Stomach smooth muscle (tissue), 2 donors: ENCODE measurements around the gene ATRNL1.

Experiments
- H3K27ac ChIP-seq: one replicate; pipeline ENCODE4 v1.7.0; 2013; ENCODE audit warnings: mild to moderate bottlenecking, low read length, inconsistent platforms
- H3K27me3 ChIP-seq, 2 donors: one replicate each; pipeline ENCODE4 v1.7.0; 2013; ENCODE audit warnings: low read length in 2 of 2; ENCODE audit not compliant: insufficient read depth in 2 of 2, control insufficient read depth in 1 of 2
- H3K36me3 ChIP-seq, 2 donors: one replicate each; pipeline ENCODE4 v1.7.0; 2013; ENCODE audit warnings: low read length in 2 of 2; ENCODE audit not compliant: control insufficient read depth in 2 of 2, insufficient read depth in 2 of 2
- H3K4me1 ChIP-seq: one replicate; pipeline ENCODE4 v1.7.0; 2013; ENCODE audit warnings: low read length; ENCODE audit not compliant: control insufficient read depth, insufficient read depth
- H3K4me3 ChIP-seq, 2 donors: one replicate each; pipeline ENCODE4 v1.7.0; 2013; ENCODE audit warnings: low read length in 2 of 2
- H3K9ac ChIP-seq, 2 donors: one replicate each; pipeline ENCODE4 v1.7.0; 2013; ENCODE audit warnings: low read length in 2 of 2, mild to moderate bottlenecking in 1 of 2
- H3K9me3 ChIP-seq, 2 donors: one replicate each; pipeline ENCODE4 v1.7.0; 2013; ENCODE audit warnings: low read length in 2 of 2; ENCODE audit not compliant: control insufficient read depth in 2 of 2
- donor health status: healthy.
- donor health status: Pancreatic carcinoma.

The ATRNL1 gene

DNA sequence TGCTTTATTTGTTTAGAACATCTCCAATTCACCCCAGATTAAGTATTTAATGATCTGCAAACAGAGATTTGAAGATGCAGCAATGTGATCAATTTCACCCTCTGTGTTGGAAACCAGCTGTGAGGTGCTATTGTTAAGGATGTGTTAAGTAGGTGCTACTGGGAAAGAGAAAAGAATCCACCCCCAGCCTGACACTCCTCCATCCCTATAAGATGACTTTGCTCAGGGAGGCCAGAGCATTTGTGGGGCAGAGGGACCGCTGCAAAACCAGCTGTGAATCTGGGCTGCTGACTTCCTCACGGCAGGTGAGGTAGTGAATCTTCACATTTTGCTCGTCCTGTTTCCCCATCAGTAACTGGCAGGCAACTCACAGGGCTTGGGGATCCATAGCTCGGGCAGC, 882.3 kb downstream of the ATRNL1 start:
- no peak overlapping the region for H3K4me3 ChIP-seq
- H3K36me3 ChIP-seq, result no peaks in the 10 kb centered on the region
- H3K9me3 ChIP-seq, result no peaks in the 10 kb centered on the region
- no peak overlapping the region for H3K27ac ChIP-seq
- H3K27me3 ChIP-seq, result no peaks in the 10 kb centered on the region
- peaks cover 8% of the 10 kb centered on the region for H3K4me1 ChIP-seq
- H3K9ac ChIP-seq, result no peak overlapping the region

DNA sequence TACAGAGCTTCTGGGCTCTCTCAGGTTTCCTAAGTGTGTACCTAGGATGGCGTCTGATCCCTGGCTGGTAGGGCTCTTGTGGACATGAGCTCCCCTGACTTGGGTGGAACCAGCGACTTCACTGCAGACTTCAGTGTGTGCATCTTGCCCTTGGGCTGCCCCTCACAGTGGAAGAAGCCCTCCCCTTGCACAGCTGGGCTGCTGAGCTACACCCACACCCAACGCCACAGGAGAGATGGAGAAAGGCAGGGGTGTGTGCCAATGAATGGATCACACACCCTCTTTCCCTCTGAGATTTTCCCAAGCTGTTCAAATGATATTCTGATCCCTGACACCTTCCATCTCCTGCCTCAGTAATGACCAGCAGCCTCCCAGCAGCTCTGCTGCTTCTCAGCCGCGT, 883.2 kb downstream of the ATRNL1 start:
- peaks cover 9% of the 10 kb centered on the region for H3K4me1 ChIP-seq
- H3K4me3 ChIP-seq, result no peak overlapping the region
- no peaks in the 10 kb centered on the region for H3K9me3 ChIP-seq
- no peak overlapping the region for H3K27ac ChIP-seq
- no peaks in the 10 kb centered on the region for H3K27me3 ChIP-seq
- H3K9ac ChIP-seq, result no peak overlapping the region
- H3K36me3 ChIP-seq, result no peaks in the 10 kb centered on the region

DNA sequence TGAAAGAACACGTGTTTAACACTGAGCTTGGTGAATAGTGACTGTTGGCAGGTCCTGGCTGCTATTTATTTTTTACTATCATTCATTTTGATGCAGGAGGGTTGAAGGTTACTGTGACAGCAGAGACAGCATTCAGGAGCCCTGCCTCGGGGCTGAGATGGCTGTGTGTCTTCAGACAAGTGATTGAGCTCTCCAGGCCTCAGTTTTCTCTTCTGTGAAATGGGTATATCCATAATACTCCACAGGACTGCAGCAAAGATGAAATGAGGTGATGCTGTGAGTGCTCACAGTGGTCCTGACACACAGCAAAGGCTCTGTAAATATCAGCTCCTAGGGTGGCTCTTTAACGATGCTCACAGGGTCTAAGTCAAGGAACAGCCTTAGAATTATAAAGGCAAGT, 884.7 kb downstream of the ATRNL1 start:
- no peak overlapping the region for H3K4me3 ChIP-seq
- no peaks in the 10 kb centered on the region for H3K9me3 ChIP-seq
- H3K36me3 ChIP-seq, result no peaks in the 10 kb centered on the region
- no peak overlapping the region for H3K27ac ChIP-seq
- H3K27me3 ChIP-seq, result no peaks in the 10 kb centered on the region
- H3K4me1 ChIP-seq, result peaks cover 9% of the 10 kb centered on the region
- no peak overlapping the region for H3K9ac ChIP-seq

DNA sequence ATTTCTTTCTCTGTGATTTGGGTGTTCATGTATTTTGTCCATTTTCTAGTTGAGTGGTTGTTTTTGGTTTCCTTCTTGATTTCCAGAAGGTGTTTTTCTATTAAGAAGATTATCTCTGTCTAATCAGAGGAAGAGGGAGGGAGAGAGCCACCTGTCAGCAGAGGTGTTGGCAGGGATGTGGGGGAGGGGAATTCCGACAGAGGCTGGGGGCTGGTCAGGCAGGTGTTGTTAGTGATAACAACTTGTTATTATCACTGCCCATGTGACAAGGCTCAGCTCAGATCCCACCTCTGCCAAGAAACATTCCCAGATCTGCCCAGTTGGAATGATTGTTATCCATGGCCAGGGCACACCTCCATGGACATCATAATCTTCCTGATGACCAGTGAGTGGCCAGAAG, 886.4 kb downstream of the ATRNL1 start:
- Histone ChIP-seq H3K9me3 (no peaks in the 10 kb centered on the region), H3K36me3 (no peaks in the 10 kb centered on the region), H3K4me1 (peaks cover 6% of the 10 kb centered on the region), H3K9ac (no peak overlapping the region), H3K27me3 (no peaks in the 10 kb centered on the region), H3K27ac (no peak overlapping the region), H3K4me3 (no peak overlapping the region)

DNA sequence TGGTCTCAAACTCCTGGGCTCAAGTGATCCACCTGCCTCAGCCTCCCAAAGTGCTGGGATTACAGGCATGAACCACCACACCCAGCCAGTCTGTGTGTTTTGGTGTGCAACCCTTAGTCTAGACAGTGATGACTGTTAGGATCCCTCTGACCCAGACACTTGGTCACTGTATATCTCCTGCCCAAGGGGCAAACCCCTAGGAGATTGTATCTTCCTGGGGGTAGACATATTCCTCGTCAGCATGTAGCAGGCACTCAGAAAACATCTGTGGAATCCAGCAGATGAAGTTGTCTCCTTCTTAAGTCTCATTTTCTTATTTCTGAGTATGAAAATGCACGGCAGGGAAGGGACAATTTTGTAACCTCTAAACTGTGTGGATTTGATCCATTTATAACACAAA, 887.3 kb downstream of the ATRNL1 start:
- Histone ChIP-seq H3K36me3 (no peaks in the 10 kb centered on the region), H3K27me3 (no peaks in the 10 kb centered on the region), H3K27ac (no peak overlapping the region), H3K9me3 (no peaks in the 10 kb centered on the region), H3K4me1 (peaks cover 4% of the 10 kb centered on the region), H3K4me3 (peak overlapping the region in 1 of 2 donors; percentile 50), H3K9ac (no peak overlapping the region)

DNA sequence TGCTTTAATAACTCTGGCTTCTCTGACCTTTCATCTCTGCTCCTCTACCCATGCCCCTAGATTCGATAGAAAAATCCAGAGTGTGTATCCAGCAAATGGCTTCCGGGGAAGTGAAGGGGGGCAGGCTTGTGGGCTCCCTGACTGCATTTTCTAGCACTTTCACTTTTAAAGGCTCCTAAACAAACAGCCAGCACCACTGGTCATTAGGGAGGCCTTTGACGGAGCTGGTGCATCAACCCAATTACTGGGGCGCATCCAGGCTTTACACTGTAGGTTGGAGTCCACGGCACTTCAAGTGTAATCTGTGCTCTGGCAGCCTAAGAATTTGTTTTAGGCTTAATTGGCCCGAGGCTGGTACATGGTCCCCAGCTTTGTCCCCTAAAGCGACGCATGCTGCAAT, 887.9 kb downstream of the ATRNL1 start:
- H3K9me3 ChIP-seq, result no peaks in the 10 kb centered on the region
- peak overlapping the region in 1 of 2 donors; percentile 50 for H3K4me3 ChIP-seq
- peaks cover 2% of the 10 kb centered on the region for H3K4me1 ChIP-seq
- H3K27ac ChIP-seq, result no peak overlapping the region
- H3K36me3 ChIP-seq, result no peaks in the 10 kb centered on the region
- peak overlapping the region in 1 of 2 donors; percentile 29 for H3K9ac ChIP-seq
- H3K27me3 ChIP-seq, result no peaks in the 10 kb centered on the region

DNA sequence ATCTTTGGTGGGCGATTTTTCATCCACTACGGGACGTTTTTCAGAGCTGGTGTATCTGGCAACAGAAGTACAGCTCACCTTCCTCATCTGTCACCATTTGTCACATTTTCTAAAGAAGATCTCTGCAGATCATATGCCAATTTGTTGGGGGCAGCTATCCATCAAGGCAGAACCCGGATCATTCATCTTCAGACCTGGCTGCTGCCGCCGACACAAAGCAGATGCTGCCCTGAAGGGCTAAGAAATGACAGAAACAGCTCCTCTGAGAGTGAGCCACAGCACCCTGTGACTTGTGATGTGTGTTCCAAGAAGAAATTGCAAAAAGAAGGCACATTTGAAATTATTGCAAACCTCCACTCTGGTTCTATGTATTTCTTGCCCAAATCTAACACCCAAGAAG, 888.9 kb downstream of the ATRNL1 start:
- Histone ChIP-seq H3K27ac (no peak overlapping the region), H3K27me3 (no peaks in the 10 kb centered on the region), H3K4me1 (peaks cover 2% of the 10 kb centered on the region), H3K9me3 (no peaks in the 10 kb centered on the region), H3K9ac (no peak overlapping the region), H3K36me3 (no peaks in the 10 kb centered on the region), H3K4me3 (no peak overlapping the region)

DNA sequence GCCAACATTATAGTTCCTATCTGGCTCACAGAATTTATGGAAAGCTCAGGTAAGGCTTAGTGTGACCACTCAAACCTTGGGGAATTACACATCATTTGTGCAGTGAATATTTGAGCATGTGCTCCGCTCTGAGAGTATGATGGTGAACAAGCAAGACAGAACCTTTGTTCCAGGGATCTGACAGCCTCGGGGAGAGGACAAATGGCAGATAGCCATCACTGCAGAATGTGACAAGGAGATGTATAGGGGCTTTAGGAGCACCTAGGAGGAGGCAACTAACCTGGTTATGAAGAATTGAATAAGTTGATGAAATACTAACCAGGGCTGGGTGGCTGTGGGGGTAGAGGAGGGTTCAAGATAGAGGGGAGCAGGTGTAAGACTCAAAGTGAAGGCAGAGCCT, 889.4 kb downstream of the ATRNL1 start:
- Histone ChIP-seq H3K9me3 (no peaks in the 10 kb centered on the region), H3K9ac (no peak overlapping the region), H3K4me1 (peaks cover 2% of the 10 kb centered on the region), H3K4me3 (no peak overlapping the region), H3K36me3 (no peaks in the 10 kb centered on the region), H3K27ac (no peak overlapping the region), H3K27me3 (no peaks in the 10 kb centered on the region)

DNA sequence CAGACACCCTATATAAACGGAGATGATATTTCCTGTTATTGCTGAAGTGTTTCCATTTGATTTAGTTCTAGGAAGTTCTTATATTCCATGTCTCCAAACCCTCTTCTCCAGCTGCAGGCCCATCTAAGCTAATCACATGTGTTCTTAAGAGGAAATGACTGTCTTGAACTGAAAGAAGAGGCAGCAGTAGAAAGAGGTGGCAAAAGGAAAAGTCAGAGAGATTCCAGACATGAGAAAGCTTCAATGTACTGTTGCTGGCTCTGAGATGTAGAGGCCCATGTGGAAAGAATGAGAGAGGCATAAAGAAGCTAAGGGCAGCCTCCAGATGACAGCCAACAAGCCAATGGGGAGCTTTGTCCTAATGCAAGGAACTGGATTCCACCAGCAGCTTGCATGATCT, 892.6 kb downstream of the ATRNL1 start:
- Histone ChIP-seq H3K9me3 (no peaks in the 10 kb centered on the region), H3K4me3 (no peak overlapping the region), H3K27me3 (no peaks in the 10 kb centered on the region), H3K27ac (no peak overlapping the region), H3K36me3 (no peaks in the 10 kb centered on the region), H3K9ac (no peak overlapping the region), H3K4me1 (no peaks in the 10 kb centered on the region)

DNA sequence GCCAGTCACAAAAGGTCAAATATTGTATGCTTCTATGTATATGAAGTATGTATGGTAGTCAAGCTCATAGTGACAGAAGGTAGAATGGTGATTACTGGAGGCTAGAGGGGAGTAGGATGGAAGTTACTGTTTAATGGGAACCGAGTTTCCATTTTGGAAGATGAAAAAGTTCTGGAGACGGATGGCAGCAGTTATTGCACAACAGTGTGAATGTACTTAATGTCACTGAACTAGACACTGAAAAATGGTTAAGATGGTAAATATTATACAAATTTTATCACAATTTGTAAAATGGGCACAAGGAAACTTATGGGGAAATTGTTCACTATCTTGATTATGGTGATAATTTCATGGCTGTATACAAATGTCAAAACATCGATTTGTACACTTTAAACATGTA, 895.2 kb downstream of the ATRNL1 start:
- H3K9me3 ChIP-seq, result no peaks in the 10 kb centered on the region
- no peak overlapping the region for H3K27ac ChIP-seq
- H3K4me3 ChIP-seq, result no peak overlapping the region
- no peak overlapping the region for H3K9ac ChIP-seq
- no peaks in the 10 kb centered on the region for H3K27me3 ChIP-seq
- H3K36me3 ChIP-seq, result no peaks in the 10 kb centered on the region
- H3K4me1 ChIP-seq, result no peaks in the 10 kb centered on the region

DNA sequence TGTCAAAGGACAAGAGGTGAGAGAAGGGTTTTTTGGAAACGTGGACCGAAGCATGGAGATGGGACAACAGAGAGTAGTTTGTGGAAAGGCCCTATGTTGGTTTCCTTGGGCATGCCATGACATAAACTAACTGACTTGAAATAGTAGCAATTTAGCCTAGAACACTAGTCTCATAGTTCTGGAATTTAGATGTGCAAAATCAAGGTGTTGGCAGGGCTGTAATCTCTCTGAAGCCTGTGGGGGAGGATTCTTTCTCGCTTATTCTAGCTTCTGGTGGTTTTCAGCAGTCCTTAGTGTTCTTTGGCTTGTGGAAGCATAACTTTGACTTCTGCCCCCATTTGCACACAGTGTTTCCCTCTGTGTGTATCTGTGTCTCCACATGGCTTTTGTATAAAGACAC, 896.5 kb downstream of the ATRNL1 start:
- Histone ChIP-seq H3K9ac (no peak overlapping the region), H3K27ac (no peak overlapping the region), H3K27me3 (no peaks in the 10 kb centered on the region), H3K4me1 (no peaks in the 10 kb centered on the region), H3K9me3 (no peaks in the 10 kb centered on the region), H3K36me3 (no peaks in the 10 kb centered on the region), H3K4me3 (no peak overlapping the region)
